ENCODE data around the gene SLC25A18.
"Not testable (repeated sequence)": the region's sequence is repeated elsewhere in the genome, so short reads cannot be mapped to it uniquely, and the experiment has no call there.

The SLC25A18 gene

GRCh38 chr22:17612057-17612456, 48.8 kb downstream of the SLC25A18 start:
- no peak for DNase-seq

DNA sequence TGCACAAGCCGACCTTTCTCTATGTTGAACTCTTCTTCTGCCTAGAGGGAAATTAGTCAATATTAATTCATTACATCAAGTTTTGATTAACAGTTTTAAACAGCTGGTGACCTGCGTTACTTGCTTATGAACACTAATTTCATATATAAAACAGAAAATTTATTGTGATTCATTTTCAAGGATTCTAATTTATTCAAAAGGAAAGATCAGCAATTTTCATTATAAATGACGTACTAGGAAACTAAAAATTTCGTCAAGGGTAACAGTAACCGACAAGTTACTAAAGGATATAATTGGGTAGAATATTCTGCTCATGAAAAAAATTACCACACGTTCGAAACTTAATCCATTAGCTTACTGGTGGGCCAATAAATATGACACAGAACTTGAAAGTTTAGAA, 50.0 kb downstream of the SLC25A18 start:
- no peak for DNase-seq

GRCh38 chr22:17627961-17628405, 64.7 kb downstream of the SLC25A18 start:
- DNase-seq = no peak

- DNase-seq = peak; percentile 92
These were observed 65.3 kb downstream of the SLC25A18 start, which contains the start of gene ATP6V1E1 for GRCh38 chr22:17628406-17629172. Gene ATP6V1E1 (minus strand): TSS chr22:17628749. CDS start chr22:17628635, 114 bp downstream.

- no peak for DNase-seq
These were observed 65.8 kb downstream of the SLC25A18 start for GRCh38 chr22:17629173-17629489.

GRCh38 chr22:17629641-17630040, 66.3 kb downstream of the SLC25A18 start:
- no peak for DNase-seq

- DNase-seq = no peak
These were observed 67.8 kb downstream of the SLC25A18 start for GRCh38 chr22:17631076-17631565.

GRCh38 chr22:17633217-17633997, 70.1 kb downstream of the SLC25A18 start:
- no peak for DNase-seq

- no peak for DNase-seq
These were observed 70.7 kb downstream of the SLC25A18 start for GRCh38 chr22:17633998-17634323.

DNA sequence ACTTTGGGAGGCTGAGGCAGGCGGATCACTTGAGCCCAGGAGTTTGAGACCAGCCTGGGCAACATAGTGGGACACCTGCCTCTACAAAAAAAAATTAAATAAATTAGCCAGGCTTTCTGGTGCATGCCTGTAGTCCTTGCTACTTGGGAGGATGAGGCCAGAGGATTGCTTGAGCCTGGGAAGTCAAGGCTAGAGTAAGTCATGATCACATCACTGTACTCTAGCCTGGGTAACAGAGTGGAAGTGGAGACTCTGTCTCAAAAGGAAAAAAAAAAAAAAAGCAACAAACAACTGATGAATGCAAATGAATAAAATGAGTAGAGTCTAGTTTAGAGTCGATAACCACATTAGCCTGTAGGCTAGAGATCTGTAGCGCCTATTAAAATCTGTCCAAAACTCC, 71.4 kb downstream of the SLC25A18 start:
- DNase-seq = no peak

- DNase-seq = not testable (repeated sequence)
These were observed 73.6 kb downstream of the SLC25A18 start for GRCh38 chr22:17636850-17637249.

- DNase-seq = no peak
These were observed 74.3 kb downstream of the SLC25A18 start for GRCh38 chr22:17637490-17638181.

DNA sequence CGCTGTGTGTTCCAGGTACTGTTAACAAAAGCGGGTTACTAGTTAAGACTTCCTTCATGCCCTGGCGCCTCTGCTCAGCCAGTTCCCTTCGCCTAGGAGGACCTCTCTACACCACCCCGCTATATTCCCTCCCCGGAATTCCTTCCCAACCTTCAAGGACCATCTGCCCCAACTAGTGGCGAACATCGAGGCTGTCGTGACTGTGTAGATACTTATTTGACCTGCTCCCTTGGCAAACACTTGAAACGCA, 74.8 kb downstream of the SLC25A18 start:
- DNase-seq = peak; percentile 64

- peak; percentile 85 for DNase-seq
These were observed 75.3 kb downstream of the SLC25A18 start, which contains the start of gene BCL2L13 for GRCh38 chr22:17638432-17639246. Gene BCL2L13 (plus strand): TSS chr22:17638757. CDS start chr22:17655712, 16,955 bp downstream.

DNA sequence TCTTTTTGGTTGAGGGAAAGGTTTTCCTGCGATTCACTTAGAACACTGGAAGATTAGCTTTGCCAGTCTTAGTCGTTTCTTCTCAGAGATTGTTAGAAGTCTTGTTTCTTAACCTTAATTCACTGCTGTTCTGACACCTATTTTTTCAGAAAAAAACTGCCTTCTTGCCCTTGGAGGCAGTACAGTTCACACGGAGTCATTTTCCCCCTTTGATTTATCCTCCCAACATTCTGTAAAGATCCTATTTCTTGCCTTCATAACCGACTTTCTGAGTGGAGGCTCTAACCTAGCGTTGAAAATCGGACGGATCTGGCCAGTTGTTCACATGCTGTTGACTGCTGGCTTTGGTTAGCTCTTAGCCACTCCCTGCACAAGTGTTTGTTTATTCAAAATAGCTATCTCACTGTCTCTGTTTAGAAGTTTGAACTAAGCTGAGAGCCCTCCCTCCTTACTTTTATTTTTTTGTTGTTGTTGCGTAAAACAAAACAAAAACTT, 76.0 kb downstream of the SLC25A18 start:
- DNase-seq = no peak
